KG1 (cell line): Measurements from ENCODE around the gene KLHL24.
"Not testable (repeated sequence)": the region's sequence is repeated elsewhere in the genome, so short reads cannot be mapped to it uniquely, and the experiment has no call there.

ENCODE experiments used
- DNase-seq: peaks from one replicate; lab custom pipeline; 2025; lab: John Stamatoyannopoulos, UW

The KLHL24 gene

GRCh38 chr3:183635107-183635430, 354 bp upstream of the KLHL24 start:
- peak; percentile 68 for DNase-seq

- peak; percentile 88 for DNase-seq
These were observed 1.0 kb downstream of the KLHL24 start for GRCh38 chr3:183636221-183637105.

GRCh38 chr3:183637106-183637486, 1.7 kb downstream of the KLHL24 start:
- DNase-seq, result no peak

- DNase-seq, result not testable (repeated sequence)
These were observed 2.2 kb downstream of the KLHL24 start for GRCh38 chr3:183637633-183638032.

- no peak for DNase-seq
These were observed 2.9 kb downstream of the KLHL24 start for GRCh38 chr3:183638101-183638852.

GRCh38 chr3:183640635-183641034, 5.2 kb downstream of the KLHL24 start:
- not testable (repeated sequence) for DNase-seq

- no peak for DNase-seq
These were observed 6.5 kb downstream of the KLHL24 start for GRCh38 chr3:183641882-183642281.

GRCh38 chr3:183644244-183644643, 8.8 kb downstream of the KLHL24 start:
- DNase-seq, result no peak

- DNase-seq, result no peak
These were observed 9.8 kb downstream of the KLHL24 start for GRCh38 chr3:183645254-183645653.

GRCh38 chr3:183650554-183650953, 15.1 kb downstream of the KLHL24 start:
- no peak for DNase-seq

- no peak for DNase-seq
These were observed 18.0 kb downstream of the KLHL24 start for GRCh38 chr3:183653209-183654064.

GRCh38 chr3:183654727-183655126, 19.3 kb downstream of the KLHL24 start:
- DNase-seq, result no peak

- no peak for DNase-seq
These were observed 26.7 kb downstream of the KLHL24 start for GRCh38 chr3:183662099-183662498.

- DNase-seq, result no peak
These were observed 29.5 kb downstream of the KLHL24 start for GRCh38 chr3:183664913-183665381.

- no peak for DNase-seq
These were observed 44.6 kb downstream of the KLHL24 start for GRCh38 chr3:183680061-183680460.

GRCh38 chr3:183687705-183688104, 52.3 kb downstream of the KLHL24 start:
- no peak for DNase-seq

GRCh38 chr3:183688874-183689273, 53.5 kb downstream of the KLHL24 start:
- no peak for DNase-seq

- not testable (repeated sequence) for DNase-seq
These were observed 54.2 kb downstream of the KLHL24 start for GRCh38 chr3:183689621-183690020.

GRCh38 chr3:183690402-183690995, 55.1 kb downstream of the KLHL24 start:
- no peak for DNase-seq

- no peak for DNase-seq
These were observed 57.0 kb downstream of the KLHL24 start for GRCh38 chr3:183692436-183692835.

GRCh38 chr3:183695569-183696364, 60.3 kb downstream of the KLHL24 start:
- no peak for DNase-seq
